H9 (cell line): ENCODE data around the gene FAIM2. TPM values are rescaled to one million over a fixed set of nuclear protein-coding genes. Genes with fewer than 3 reads are reported as not detected.

Experiments used
- DNase-seq: peaks from one replicate; pipeline ENCODE4 v3.0.0-alpha.2; 2017
- H2AFZ ChIP-seq: one replicate; pipeline ENCODE4 v1.6.1; 2013; ENCODE audit warnings: mild to moderate bottlenecking, low read length, control low read depth, moderate library complexity
- H2AK5ac ChIP-seq: 2 replicates; pipeline ENCODE4 v1.6.1; 2013; ENCODE audit warnings: low read length, control low read depth, mixed read lengths; ENCODE audit not compliant: insufficient read length
- H2BK120ac ChIP-seq: one replicate; pipeline ENCODE4 v1.6.1; 2013; ENCODE audit warnings: low read depth, mild to moderate bottlenecking, low read length, control low read depth, inconsistent platforms; ENCODE audit not compliant: poor library complexity, severe bottlenecking
- H2BK12ac ChIP-seq: 2 replicates; pipeline ENCODE4 v1.6.1; 2013; ENCODE audit warnings: low read length, control low read depth, mixed read lengths, low read depth; ENCODE audit not compliant: insufficient read length
- H2BK15ac ChIP-seq: 2 replicates; pipeline ENCODE4 v1.6.1; 2013; ENCODE audit warnings: low read depth, low read length, control low read depth
- H2BK20ac ChIP-seq: one replicate; pipeline ENCODE4 v1.6.1; 2013; ENCODE audit warnings: low read depth, mild to moderate bottlenecking, low read length, control low read depth, inconsistent platforms; ENCODE audit not compliant: poor library complexity, severe bottlenecking
- H2BK5ac ChIP-seq: 2 replicates; pipeline ENCODE4 v1.6.1; 2013; ENCODE audit warnings: low read length, control low read depth, mixed read lengths; ENCODE audit not compliant: insufficient read length
- H3K14ac ChIP-seq: 2 replicates; pipeline ENCODE4 v1.6.1; 2013; ENCODE audit warnings: low read length, control low read depth; ENCODE audit not compliant: insufficient read depth
- H3K18ac ChIP-seq: 2 replicates; pipeline ENCODE4 v1.6.1; 2013; ENCODE audit warnings: low read depth, mild to moderate bottlenecking, mixed read lengths, low read length, control low read depth; ENCODE audit not compliant: insufficient read length
- H3K23ac ChIP-seq: 2 replicates; pipeline ENCODE4 v1.6.1; 2013; ENCODE audit warnings: low read length, control low read depth, mixed read lengths, low read depth; ENCODE audit not compliant: insufficient read length
- H3K23me2 ChIP-seq: 2 replicates; pipeline ENCODE4 v1.6.1; 2013; ENCODE audit warnings: low read depth, mild to moderate bottlenecking, mixed read lengths, low read length, control low read depth; ENCODE audit not compliant: insufficient read length, poor library complexity, severe bottlenecking
- H3K27ac ChIP-seq: 2 replicates; pipeline ENCODE4 v1.5.1; 2013; ENCODE audit warnings: low read length, control low read depth, mixed read lengths, low read depth; ENCODE audit not compliant: insufficient read length
- H3K27me3 ChIP-seq: 2 replicates; pipeline ENCODE4 v1.6.1; 2013; ENCODE audit warnings: low read length, control low read depth, inconsistent platforms; ENCODE audit not compliant: insufficient read depth
- H3K4ac ChIP-seq: 2 replicates; pipeline ENCODE4 v1.6.1; 2013; ENCODE audit warnings: low read depth, mild to moderate bottlenecking, control low read depth, inconsistent platforms, low read length, moderate library complexity
- H3K4me1 ChIP-seq: 2 replicates; pipeline ENCODE4 v1.6.1; 2013; ENCODE audit warnings: low read length, control low read depth, inconsistent platforms; ENCODE audit not compliant: insufficient read depth
- H3K4me2 ChIP-seq: 2 replicates; pipeline ENCODE4 v1.6.1; 2013; ENCODE audit warnings: low read length, control low read depth, mixed read lengths; ENCODE audit not compliant: insufficient read length, insufficient read depth
- H3K56ac ChIP-seq: 2 replicates; pipeline ENCODE4 v1.6.1; 2013; ENCODE audit warnings: low read depth, mild to moderate bottlenecking, mixed read lengths, low read length, control low read depth; ENCODE audit not compliant: insufficient read length
- H3K79me1 ChIP-seq: 2 replicates; pipeline ENCODE4 v1.6.1; 2013; ENCODE audit warnings: low read depth, mild to moderate bottlenecking, moderate library complexity, low read length, control low read depth, inconsistent platforms; ENCODE audit not compliant: insufficient read depth, poor library complexity, severe bottlenecking
- H3K79me2 ChIP-seq: 2 replicates; pipeline ENCODE4 v1.6.1; 2013; ENCODE audit warnings: low read length, control low read depth, inconsistent platforms; ENCODE audit not compliant: insufficient read depth
- H3K9ac ChIP-seq: 2 replicates; pipeline ENCODE4 v1.6.1; 2013; ENCODE audit warnings: low read length, control low read depth, mixed read lengths; ENCODE audit not compliant: insufficient read length; ENCODE audit errors: extremely low read depth
- H3K9me3 ChIP-seq: one replicate; pipeline ENCODE4 v1.6.1; 2013; ENCODE audit warnings: low read depth, low read length, inconsistent platforms; ENCODE audit not compliant: control insufficient read depth
- H3T11ph ChIP-seq: one replicate; pipeline ENCODE4 v1.6.1; 2013; ENCODE audit warnings: mild to moderate bottlenecking, low read length, control low read depth, inconsistent platforms
- H4K20me1 ChIP-seq: one replicate; pipeline ENCODE4 v1.6.1; 2013; ENCODE audit not compliant: control insufficient read depth, insufficient read length, insufficient read depth
- H4K5ac ChIP-seq: 2 replicates; pipeline ENCODE4 v1.6.1; 2013; ENCODE audit warnings: low read depth, mild to moderate bottlenecking, mixed read lengths, low read length, control low read depth; ENCODE audit not compliant: insufficient read length
- H4K8ac ChIP-seq: replicated peaks from 2 replicates; pipeline ENCODE4 v1.6.1; 2013; ENCODE audit warnings: low read length, control low read depth, mixed read lengths, low read depth; ENCODE audit not compliant: insufficient read length
- H4K91ac ChIP-seq: 2 replicates; pipeline ENCODE4 v1.6.1; 2013; ENCODE audit warnings: low read depth, mild to moderate bottlenecking, moderate library complexity, mixed read lengths, low read length, control low read depth; ENCODE audit not compliant: insufficient read length
- H3K27ac Mint-ChIP-seq, 3 experiments: 2 replicates in 2 of 3; 3 replicates in 1 of 3; pipeline ENCODE4 v1.8.0; 2020 to 2021; ENCODE audit warnings: mixed read lengths in 3 of 3, mild to moderate bottlenecking in 1 of 3, moderate library complexity in 1 of 3
- H3K27me3 Mint-ChIP-seq: 2 replicates; pipeline ENCODE4 v1.8.0; 2021; ENCODE audit warnings: low read depth, mild to moderate bottlenecking, moderate library complexity, mixed read lengths
- H3K36me3 Mint-ChIP-seq, 3 experiments: 2 replicates in 2 of 3; 3 replicates in 1 of 3; pipeline ENCODE4 v1.8.0; 2020 to 2021; ENCODE audit warnings: low read depth in 3 of 3, mixed read lengths in 3 of 3; ENCODE audit not compliant: insufficient read depth in 1 of 3
- H3K4me1 Mint-ChIP-seq, 2 experiments: 2 replicates each; pipeline ENCODE4 v1.8.0; 2020; ENCODE audit warnings: mixed read lengths in 2 of 2
- H3K4me3 Mint-ChIP-seq, 2 experiments: 2 replicates in 1 of 2; 3 replicates in 1 of 2; pipeline ENCODE4 v1.8.0; 2020 to 2021; ENCODE audit warnings: mild to moderate bottlenecking in 2 of 2, mixed read lengths in 2 of 2, moderate library complexity in 1 of 2
- H3K9me3 Mint-ChIP-seq, 2 experiments: 2 replicates in 1 of 2; 3 replicates in 1 of 2; pipeline ENCODE4 v1.8.0; 2020; ENCODE audit warnings: mild to moderate bottlenecking in 2 of 2, mixed read lengths in 2 of 2, moderate library complexity in 1 of 2
- CTCF ChIP-seq: fragments of 200-600 bp; sonication (generic); conservative IDR thresholded peaks from 3 replicates; pipeline ENCODE4 v1.8.0; 2021; ENCODE audit warnings: antibody characterized with exemption, mild to moderate bottlenecking
- WGBS: extraction: QIAGEN DNeasy Blood & Tissue Kit; methylation state at CpG from one replicate; pipeline ENCODE4 v1.1.7; 2013; ENCODE audit warnings: missing lambda C conversion rate, low lambda C conversion rate, mixed read lengths; ENCODE audit not compliant: insufficient read length; ENCODE audit errors: extremely low coverage; 5-methylcytosine and 5-hydroxymethylcytosine counted together
- total RNA-seq: library from RNA; stranded (reverse); gene quantifications from 2 replicates; pipeline ENCODE4 v1.2.1, GENCODE V29; 2021

FAIM2 gene
- total RNA-seq, 1 experiment from 2014 or later = 0.42 TPM

- Histone ChIP-seq H2BK120ac (no peak overlapping the region), H3K9me3 (no peaks in the 10 kb centered on the region), H2BK12ac (no peak overlapping the region), H3T11ph (no peak overlapping the region), H2AFZ (no peak overlapping the region), H3K18ac (no peak overlapping the region), H3K27me3 (no peaks in the 10 kb centered on the region; the same call in 1 of the 2 replicates), H2BK20ac (no peak overlapping the region), H3K9ac (no peak overlapping the region), H3K79me2 (no peaks in the 10 kb centered on the region), H3K4ac (no peak overlapping the region), H3K4me2 (no peak overlapping the region), H3K27ac (no peak overlapping the region), H4K20me1 (no peaks in the 10 kb centered on the region), H3K14ac (no peak overlapping the region), H2BK15ac (no peak overlapping the region), H4K91ac (no peak overlapping the region), H4K5ac (no peak overlapping the region), H3K4me1 (peaks cover 3% of the 10 kb centered on the region; the same call in 1 of the 2 replicates), H3K23me2 (no peaks in the 10 kb centered on the region), H2BK5ac (no peak overlapping the region), H3K56ac (no peak overlapping the region), H3K23ac (no peak overlapping the region), H4K8ac (no peak overlapping the region), H3K79me1 (no peaks in the 10 kb centered on the region), H2AK5ac (no peak overlapping the region)
- H3K27me3 Mint-ChIP-seq = peaks cover 19% of the 10 kb centered on the region
- H3K4me1 Mint-ChIP-seq = peaks cover 10 to 12% of the 10 kb centered on the region in 2 experiments; a peak in 3 of 4 replicates
- no peak for DNase-seq
- no CpG with 5 or more reads among the region's 4 CpGs for WGBS
- H3K36me3 Mint-ChIP-seq = no peaks in the 10 kb centered on the region; a peak in 1 of 7 replicates
- no peaks in the 10 kb centered on the region for H3K9me3 Mint-ChIP-seq
- no peak for TF ChIP-seq CTCF
- no peak overlapping the region for H3K4me3 Mint-ChIP-seq
- H3K27ac Mint-ChIP-seq = no peak overlapping the region
These were observed 49.5 kb upstream of the FAIM2 start for GRCh38 chr12:49953151-49953550.
